ENCODE results near the gene TLK1.

DNA sequence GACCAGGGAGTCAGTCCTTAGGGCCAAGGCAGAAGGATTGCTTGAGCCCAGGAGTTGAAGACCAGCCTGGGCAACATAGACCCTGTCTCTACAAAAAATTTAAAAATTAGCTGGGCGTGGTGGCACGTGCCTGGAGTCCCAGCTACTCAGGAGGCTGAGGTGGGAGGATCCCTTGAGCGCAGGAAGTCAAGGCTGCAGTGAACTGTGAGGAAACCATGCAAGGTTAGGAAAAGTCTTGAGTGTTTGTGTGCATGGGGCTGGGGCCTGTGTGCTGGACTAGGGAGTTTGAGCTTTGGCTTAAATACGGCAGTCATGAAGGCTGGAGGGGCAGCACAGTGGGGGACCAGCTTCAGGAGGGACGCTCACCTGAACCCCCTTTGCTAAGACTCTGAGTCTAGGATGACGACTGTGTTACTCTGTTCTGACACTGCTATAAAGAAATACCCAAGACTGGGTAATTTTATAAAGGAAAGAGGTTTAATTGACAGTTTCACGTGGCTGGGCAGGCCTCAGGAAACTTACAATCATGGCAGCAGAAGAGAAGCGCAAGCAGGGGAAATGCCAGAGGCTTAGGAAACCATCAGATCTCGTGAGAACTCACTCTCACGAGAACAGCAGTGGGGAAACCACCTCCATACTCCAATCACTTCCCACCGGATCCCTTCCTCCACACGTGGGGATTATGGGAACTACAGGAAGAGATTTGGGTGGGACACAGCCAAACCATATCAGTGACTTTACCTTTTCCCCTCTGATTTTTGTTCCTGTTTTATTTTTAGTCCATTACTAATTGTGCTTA, 192.3 kb downstream of the TLK1 start:
- TF ChIP-seq HMG20A (CRISPR knock-in tag; conservative IDR thresholded peaks at IDR 0.05) (no peak), CBX2 (IDR thresholded peaks at IDR 0.05; ENCODE audit: insufficient read depth, low read length, poor library complexity, severe bottlenecking) (no peak), RBM14 (IDR thresholded peaks at IDR 0.05; ENCODE audit: borderline replicate concordance, insufficient read depth, low read depth, low read length) (no peak), HES1 (IDR thresholded peaks at IDR 0.05; ENCODE audit: low read depth) (no peak), TEAD4 (IDR thresholded peaks at IDR 0.05; ENCODE audit: low read length) (no peak), TEAD4 (CRISPR knock-in tag; IDR thresholded peaks at IDR 0.05; ENCODE audit: borderline replicate concordance) (no peak), ZNF766 (CRISPR knock-in tag; conservative IDR thresholded peaks at IDR 0.05) (no peak)
- TF ChIP-seq, protein P1, sequence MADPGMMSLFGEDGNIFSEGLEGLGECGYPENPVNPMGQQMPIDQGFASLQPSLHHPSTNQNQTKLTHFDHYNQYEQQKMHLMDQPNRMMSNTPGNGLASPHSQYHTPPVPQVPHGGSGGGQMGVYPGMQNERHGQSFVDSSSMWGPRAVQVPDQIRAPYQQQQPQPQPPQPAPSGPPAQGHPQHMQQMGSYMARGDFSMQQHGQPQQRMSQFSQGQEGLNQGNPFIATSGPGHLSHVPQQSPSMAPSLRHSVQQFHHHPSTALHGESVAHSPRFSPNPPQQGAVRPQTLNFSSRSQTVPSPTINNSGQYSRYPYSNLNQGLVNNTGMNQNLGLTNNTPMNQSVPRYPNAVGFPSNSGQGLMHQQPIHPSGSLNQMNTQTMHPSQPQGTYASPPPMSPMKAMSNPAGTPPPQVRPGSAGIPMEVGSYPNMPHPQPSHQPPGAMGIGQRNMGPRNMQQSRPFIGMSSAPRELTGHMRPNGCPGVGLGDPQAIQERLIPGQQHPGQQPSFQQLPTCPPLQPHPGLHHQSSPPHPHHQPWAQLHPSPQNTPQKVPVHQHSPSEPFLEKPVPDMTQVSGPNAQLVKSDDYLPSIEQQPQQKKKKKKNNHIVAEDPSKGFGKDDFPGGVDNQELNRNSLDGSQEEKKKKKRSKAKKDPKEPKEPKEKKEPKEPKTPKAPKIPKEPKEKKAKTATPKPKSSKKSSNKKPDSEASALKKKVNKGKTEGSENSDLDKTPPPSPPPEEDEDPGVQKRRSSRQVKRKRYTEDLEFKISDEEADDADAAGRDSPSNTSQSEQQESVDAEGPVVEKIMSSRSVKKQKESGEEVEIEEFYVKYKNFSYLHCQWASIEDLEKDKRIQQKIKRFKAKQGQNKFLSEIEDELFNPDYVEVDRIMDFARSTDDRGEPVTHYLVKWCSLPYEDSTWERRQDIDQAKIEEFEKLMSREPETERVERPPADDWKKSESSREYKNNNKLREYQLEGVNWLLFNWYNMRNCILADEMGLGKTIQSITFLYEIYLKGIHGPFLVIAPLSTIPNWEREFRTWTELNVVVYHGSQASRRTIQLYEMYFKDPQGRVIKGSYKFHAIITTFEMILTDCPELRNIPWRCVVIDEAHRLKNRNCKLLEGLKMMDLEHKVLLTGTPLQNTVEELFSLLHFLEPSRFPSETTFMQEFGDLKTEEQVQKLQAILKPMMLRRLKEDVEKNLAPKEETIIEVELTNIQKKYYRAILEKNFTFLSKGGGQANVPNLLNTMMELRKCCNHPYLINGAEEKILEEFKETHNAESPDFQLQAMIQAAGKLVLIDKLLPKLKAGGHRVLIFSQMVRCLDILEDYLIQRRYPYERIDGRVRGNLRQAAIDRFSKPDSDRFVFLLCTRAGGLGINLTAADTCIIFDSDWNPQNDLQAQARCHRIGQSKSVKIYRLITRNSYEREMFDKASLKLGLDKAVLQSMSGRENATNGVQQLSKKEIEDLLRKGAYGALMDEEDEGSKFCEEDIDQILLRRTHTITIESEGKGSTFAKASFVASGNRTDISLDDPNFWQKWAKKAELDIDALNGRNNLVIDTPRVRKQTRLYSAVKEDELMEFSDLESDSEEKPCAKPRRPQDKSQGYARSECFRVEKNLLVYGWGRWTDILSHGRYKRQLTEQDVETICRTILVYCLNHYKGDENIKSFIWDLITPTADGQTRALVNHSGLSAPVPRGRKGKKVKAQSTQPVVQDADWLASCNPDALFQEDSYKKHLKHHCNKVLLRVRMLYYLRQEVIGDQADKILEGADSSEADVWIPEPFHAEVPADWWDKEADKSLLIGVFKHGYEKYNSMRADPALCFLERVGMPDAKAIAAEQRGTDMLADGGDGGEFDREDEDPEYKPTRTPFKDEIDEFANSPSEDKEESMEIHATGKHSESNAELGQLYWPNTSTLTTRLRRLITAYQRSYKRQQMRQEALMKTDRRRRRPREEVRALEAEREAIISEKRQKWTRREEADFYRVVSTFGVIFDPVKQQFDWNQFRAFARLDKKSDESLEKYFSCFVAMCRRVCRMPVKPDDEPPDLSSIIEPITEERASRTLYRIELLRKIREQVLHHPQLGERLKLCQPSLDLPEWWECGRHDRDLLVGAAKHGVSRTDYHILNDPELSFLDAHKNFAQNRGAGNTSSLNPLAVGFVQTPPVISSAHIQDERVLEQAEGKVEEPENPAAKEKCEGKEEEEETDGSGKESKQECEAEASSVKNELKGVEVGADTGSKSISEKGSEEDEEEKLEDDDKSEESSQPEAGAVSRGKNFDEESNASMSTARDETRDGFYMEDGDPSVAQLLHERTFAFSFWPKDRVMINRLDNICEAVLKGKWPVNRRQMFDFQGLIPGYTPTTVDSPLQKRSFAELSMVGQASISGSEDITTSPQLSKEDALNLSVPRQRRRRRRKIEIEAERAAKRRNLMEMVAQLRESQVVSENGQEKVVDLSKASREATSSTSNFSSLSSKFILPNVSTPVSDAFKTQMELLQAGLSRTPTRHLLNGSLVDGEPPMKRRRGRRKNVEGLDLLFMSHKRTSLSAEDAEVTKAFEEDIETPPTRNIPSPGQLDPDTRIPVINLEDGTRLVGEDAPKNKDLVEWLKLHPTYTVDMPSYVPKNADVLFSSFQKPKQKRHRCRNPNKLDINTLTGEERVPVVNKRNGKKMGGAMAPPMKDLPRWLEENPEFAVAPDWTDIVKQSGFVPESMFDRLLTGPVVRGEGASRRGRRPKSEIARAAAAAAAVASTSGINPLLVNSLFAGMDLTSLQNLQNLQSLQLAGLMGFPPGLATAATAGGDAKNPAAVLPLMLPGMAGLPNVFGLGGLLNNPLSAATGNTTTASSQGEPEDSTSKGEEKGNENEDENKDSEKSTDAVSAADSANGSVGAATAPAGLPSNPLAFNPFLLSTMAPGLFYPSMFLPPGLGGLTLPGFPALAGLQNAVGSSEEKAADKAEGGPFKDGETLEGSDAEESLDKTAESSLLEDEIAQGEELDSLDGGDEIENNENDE (IDR thresholded peaks at IDR 0.05; ENCODE audit: low read depth, low read length), result no peak

Measured in K562 (cell line).